GM12878 (cell line): ENCODE measurements around the gene SFXN5. TPM values are rescaled to one million over a fixed set of nuclear protein-coding genes. Genes with fewer than 3 reads are reported as not detected.

Experiments used
- BACH1 ChIP-seq: fragments of 450-650 bp; IDR thresholded peaks from 2 replicates; pipeline ENCODE4 v1.6.1; 2017; ENCODE audit warnings: mild to moderate bottlenecking, borderline replicate concordance
- BMI1 ChIP-seq: fragments of 450-650 bp; IDR thresholded peaks from 2 replicates; pipeline ENCODE4 v1.6.1; 2016; ENCODE audit warnings: mild to moderate bottlenecking, moderate library complexity, borderline replicate concordance
- CEBPB ChIP-seq, 2 experiments: fragments of 150-350 bp in 1 of 2; IDR thresholded peaks; 2 replicates each; pipeline ENCODE4 v1.6.1; 2012 to 2014; ENCODE audit warnings: low read depth in 2 of 2, low read length in 2 of 2, borderline replicate concordance in 1 of 2, inconsistent platforms in 1 of 2
- CREB1 ChIP-seq: IDR thresholded peaks from 2 replicates; pipeline ENCODE4 v1.6.1; 2012; ENCODE audit warnings: low read depth, mild to moderate bottlenecking, inconsistent platforms
- CTCF ChIP-seq, 3 experiments: IDR thresholded peaks in 2 of 3; conservative IDR thresholded peaks in 1 of 3; 2 replicates each; pipeline ENCODE4 v1.5.1; 2011; ENCODE audit warnings: low read depth in 3 of 3, low read length in 3 of 3, mild to moderate bottlenecking in 3 of 3, control low read depth in 2 of 3, moderate library complexity in 2 of 3, inconsistent platforms in 1 of 3, mixed read lengths in 1 of 3; ENCODE audit not compliant: control insufficient read depth in 2 of 3, insufficient read depth in 1 of 3; ENCODE audit errors: extremely low read depth in 1 of 3
- ESRRA ChIP-seq: IDR thresholded peaks from 2 replicates; pipeline ENCODE4 v1.6.1; 2012; ENCODE audit warnings: mild to moderate bottlenecking, low read length, improper control_type of control experiment
- ETV6 ChIP-seq, 2 experiments: fragments of 450-650 bp in 1 of 2; IDR thresholded peaks in 1 of 2; conservative IDR thresholded peaks in 1 of 2; 2 replicates each; pipeline ENCODE4 v1.6.1; 2014; ENCODE audit warnings: antibody characterized with exemption in 1 of 2, borderline replicate concordance in 1 of 2, low read depth in 1 of 2, mild to moderate bottlenecking in 1 of 2, moderate library complexity in 1 of 2
- GABPA ChIP-seq: IDR thresholded peaks from 2 replicates; pipeline ENCODE4 v1.6.1; 2014; ENCODE audit warnings: antibody characterized with exemption, low read depth, mild to moderate bottlenecking, inconsistent platforms
- KAT2A ChIP-seq: conservative IDR thresholded peaks from 2 replicates; pipeline ENCODE4 v1.6.1; 2011; ENCODE audit warnings: low read depth, low read length; ENCODE audit not compliant: control insufficient read depth
- MYB ChIP-seq: fragments of 150-350 bp; IDR thresholded peaks from 2 replicates; pipeline ENCODE4 v1.6.1; 2014; ENCODE audit warnings: mild to moderate bottlenecking, low read depth, low read length, borderline replicate concordance
- NR2C1 ChIP-seq: fragments of 450-650 bp; IDR thresholded peaks from 2 replicates; pipeline ENCODE4 v1.6.1; 2017; ENCODE audit warnings: antibody characterized with exemption, mild to moderate bottlenecking, moderate library complexity
- PAX5 ChIP-seq: IDR thresholded peaks from 2 replicates; pipeline ENCODE4 v1.6.1; 2011; ENCODE audit warnings: low read depth, low read length, borderline replicate concordance
- PML ChIP-seq: IDR thresholded peaks from 2 replicates; pipeline ENCODE4 v1.6.1; 2012; ENCODE audit warnings: low read length, inconsistent platforms
- POLR2AphosphoS5 ChIP-seq: IDR thresholded peaks from 2 replicates; pipeline ENCODE4 v1.6.1; 2011; ENCODE audit warnings: mild to moderate bottlenecking, low read length, inconsistent platforms
- POU2F2 ChIP-seq: IDR thresholded peaks from 3 replicates; pipeline ENCODE4 v1.6.1; 2011; ENCODE audit warnings: low read depth, mild to moderate bottlenecking, low read length, borderline replicate concordance
- RELA ChIP-seq: fragments of 450-650 bp; IDR thresholded peaks from 2 replicates; pipeline ENCODE4 v1.8.0; 2014; ENCODE audit warnings: borderline replicate concordance; ENCODE audit not compliant: partially characterized antibody
- SMAD5 ChIP-seq: IDR thresholded peaks from 2 replicates; pipeline ENCODE4 v1.6.1; 2016; ENCODE audit warnings: antibody characterized with exemption, low read depth
- SMC3 ChIP-seq: IDR thresholded peaks from 2 replicates; pipeline ENCODE4 v1.6.1; 2011; ENCODE audit warnings: low read length, improper control_type of control experiment, borderline replicate concordance
- SPI1 ChIP-seq: IDR thresholded peaks from 2 replicates; pipeline ENCODE4 v1.6.1; 2011; ENCODE audit warnings: low read depth, mild to moderate bottlenecking, low read length, moderate library complexity, borderline replicate concordance; ENCODE audit not compliant: insufficient read depth
- SRF ChIP-seq, 2 experiments: IDR thresholded peaks; 2 replicates each; pipeline ENCODE4 v1.6.1; 2011; ENCODE audit warnings: low read depth in 2 of 2, low read length in 2 of 2, mild to moderate bottlenecking in 1 of 2, moderate library complexity in 1 of 2
- TAF1 ChIP-seq: IDR thresholded peaks from 2 replicates; pipeline ENCODE4 v1.6.1; 2011; ENCODE audit warnings: mild to moderate bottlenecking, low read depth, low read length, borderline replicate concordance
- WRNIP1 ChIP-seq: IDR thresholded peaks from 2 replicates; pipeline ENCODE4 v1.6.1; 2011; ENCODE audit warnings: low read depth, low read length, improper control_type of control experiment, borderline replicate concordance
- ZNF207 ChIP-seq: fragments of 450-650 bp; IDR thresholded peaks from 2 replicates; pipeline ENCODE4 v1.6.1; 2014; ENCODE audit warnings: antibody characterized with exemption, mild to moderate bottlenecking, borderline replicate concordance
- ZNF274 ChIP-seq: IDR thresholded peaks from one replicate; pipeline ENCODE4 v1.8.0; 2011; ENCODE audit not compliant: insufficient read length, insufficient read depth
- polyA plus RNA-seq, 11 experiments: library from polyadenylated mRNA; depleted of rRNA in 4 of 11; unstranded in 6 of 11; stranded (reverse) in 5 of 11; fragments of >200 nt; fragmentation: Nextera tagmentation in 4 of 11; fragmentation: Illumina TruSeq in 1 of 11; extraction: Ambion mirVana in 4 of 11; extraction: Trizol in 1 of 11; gene quantifications; 1 replicate in 1 of 11; 2 replicates in 10 of 11; pipeline versions ENCODE4 v1.2.1 to v1.2.3, GENCODE V29; 2011 to 2016; ENCODE audit warnings: inconsistent platforms in 2 of 11, missing spikeins in 2 of 11, low read depth in 1 of 11
- total RNA-seq, 4 experiments: library from RNA; depleted of rRNA in 3 of 4; stranded (reverse); fragments of >200 nt in 3 of 4; fragmentation: Illumina TruSeq in 1 of 4; extraction: Trizol in 1 of 4; gene quantifications; 2 replicates each; pipeline versions ENCODE4 v1.2.1 to v1.2.3, GENCODE V29; 2013 to 2021
- TF ChIP-seq, protein P1 (sequence below): fragments of 450-650 bp; IDR thresholded peaks from 2 replicates; pipeline ENCODE4 v1.6.1; 2017; ENCODE audit warnings: antibody characterized with exemption, mild to moderate bottlenecking, moderate library complexity
- TF ChIP-seq, protein P2 (sequence below): IDR thresholded peaks from 2 replicates; pipeline ENCODE4 v1.6.1; 2011; ENCODE audit warnings: low read depth, low read length, improper control_type of control experiment, borderline replicate concordance

The SFXN5 gene
- total and polyA plus RNA-seq, 10 of the 15 experiments (the other 5 are each of a cell fraction or from before 2014, with no cell fraction given), result 3.3 to 15.9 (median 11.2) TPM

DNA sequence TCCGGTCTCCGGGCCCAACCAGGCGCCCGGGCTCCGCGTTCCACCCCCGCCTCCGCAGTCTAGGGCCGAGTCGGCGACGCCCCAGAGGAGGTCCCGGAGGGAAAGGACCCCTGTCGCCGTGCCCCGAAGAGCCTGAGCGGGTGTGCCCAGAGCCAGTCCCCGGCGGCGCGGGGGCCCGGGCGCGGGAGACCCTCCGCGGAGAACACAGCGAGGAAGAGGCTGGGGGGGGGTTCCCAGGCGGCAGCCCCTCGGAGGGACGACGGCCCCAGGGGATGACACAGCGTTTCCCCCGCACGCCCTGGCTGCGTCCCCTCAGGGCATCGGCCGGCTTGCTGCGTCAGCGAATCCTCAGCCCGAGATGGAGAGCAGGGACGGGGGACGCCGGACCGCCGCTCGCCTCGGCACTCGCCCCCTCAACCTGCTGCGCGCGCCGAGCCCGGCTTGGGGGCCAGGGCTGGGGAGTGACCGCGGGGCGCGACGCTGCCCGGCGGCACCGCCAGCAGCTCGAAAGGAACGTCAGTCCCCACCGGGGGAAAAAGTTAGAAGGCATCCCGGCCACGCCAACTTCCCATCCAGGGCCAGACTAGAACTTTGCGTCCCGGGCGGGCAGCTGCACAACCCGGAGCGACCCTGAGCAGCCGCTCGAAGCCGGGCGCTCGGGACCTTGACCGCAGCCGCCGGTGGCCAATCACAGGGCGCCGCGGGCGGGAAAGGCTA lies 711 bp downstream of the SFXN5 start (continued):
- TF ChIP-seq, protein P1, sequence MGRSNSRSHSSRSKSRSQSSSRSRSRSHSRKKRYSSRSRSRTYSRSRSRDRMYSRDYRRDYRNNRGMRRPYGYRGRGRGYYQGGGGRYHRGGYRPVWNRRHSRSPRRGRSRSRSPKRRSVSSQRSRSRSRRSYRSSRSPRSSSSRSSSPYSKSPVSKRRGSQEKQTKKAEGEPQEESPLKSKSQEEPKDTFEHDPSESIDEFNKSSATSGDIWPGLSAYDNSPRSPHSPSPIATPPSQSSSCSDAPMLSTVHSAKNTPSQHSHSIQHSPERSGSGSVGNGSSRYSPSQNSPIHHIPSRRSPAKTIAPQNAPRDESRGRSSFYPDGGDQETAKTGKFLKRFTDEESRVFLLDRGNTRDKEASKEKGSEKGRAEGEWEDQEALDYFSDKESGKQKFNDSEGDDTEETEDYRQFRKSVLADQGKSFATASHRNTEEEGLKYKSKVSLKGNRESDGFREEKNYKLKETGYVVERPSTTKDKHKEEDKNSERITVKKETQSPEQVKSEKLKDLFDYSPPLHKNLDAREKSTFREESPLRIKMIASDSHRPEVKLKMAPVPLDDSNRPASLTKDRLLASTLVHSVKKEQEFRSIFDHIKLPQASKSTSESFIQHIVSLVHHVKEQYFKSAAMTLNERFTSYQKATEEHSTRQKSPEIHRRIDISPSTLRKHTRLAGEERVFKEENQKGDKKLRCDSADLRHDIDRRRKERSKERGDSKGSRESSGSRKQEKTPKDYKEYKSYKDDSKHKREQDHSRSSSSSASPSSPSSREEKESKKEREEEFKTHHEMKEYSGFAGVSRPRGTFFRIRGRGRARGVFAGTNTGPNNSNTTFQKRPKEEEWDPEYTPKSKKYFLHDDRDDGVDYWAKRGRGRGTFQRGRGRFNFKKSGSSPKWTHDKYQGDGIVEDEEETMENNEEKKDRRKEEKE, result no peak
- TF ChIP-seq SPI1 (no peak), SRF (IDR thresholded peaks at IDR 0.05; ENCODE audit: low read depth in 2 of 2, low read length in 2 of 2) (no peak), POU2F2 (no peak), POLR2AphosphoS5 (no peak), WRNIP1 (no peak), BACH1 (peak; percentile 42; the same call in 1 of the 2 replicates), RELA (no peak), CEBPB (IDR thresholded peaks at IDR 0.05; ENCODE audit: borderline replicate concordance in 1 of 2, low read depth in 2 of 2, low read length in 2 of 2) (no peak), NR2C1 (no peak), TAF1 (no peak), ZNF274 (no peak), ZNF207 (peak; percentile 40; the same call in 1 of the 2 replicates), KAT2A (no peak), CTCF (IDR thresholded peaks at IDR 0.05 in 2 of 3, conservative IDR thresholded peaks at IDR 0.05 in 1 of 3; ENCODE audit: control insufficient read depth in 2 of 3, extremely low read depth in 1 of 3, insufficient read depth in 1 of 3, low read depth in 3 of 3, low read length in 3 of 3) (no peak), GABPA (no peak), PML (0 out of 2 replicates have a peak, but pooled peaks have one; percentile 2), SMAD5 (no peak), SMC3 (no peak), ETV6 (conservative IDR thresholded peaks at IDR 0.05 in 1 of 2, IDR thresholded peaks at IDR 0.05 in 1 of 2; ENCODE audit: borderline replicate concordance in 1 of 2, low read depth in 1 of 2) (no peak), CREB1 (no peak), MYB (no peak), PAX5 (no peak), ESRRA (no peak), BMI1 (no peak)
- TF ChIP-seq, protein P2, sequence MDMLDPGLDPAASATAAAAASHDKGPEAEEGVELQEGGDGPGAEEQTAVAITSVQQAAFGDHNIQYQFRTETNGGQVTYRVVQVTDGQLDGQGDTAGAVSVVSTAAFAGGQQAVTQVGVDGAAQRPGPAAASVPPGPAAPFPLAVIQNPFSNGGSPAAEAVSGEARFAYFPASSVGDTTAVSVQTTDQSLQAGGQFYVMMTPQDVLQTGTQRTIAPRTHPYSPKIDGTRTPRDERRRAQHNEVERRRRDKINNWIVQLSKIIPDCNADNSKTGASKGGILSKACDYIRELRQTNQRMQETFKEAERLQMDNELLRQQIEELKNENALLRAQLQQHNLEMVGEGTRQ, result no peak
